GM11168 (cell line): Measurements from ENCODE around the gene AK5.

Source experiments
- in situ Hi-C: fragments of 300-500 bp; cut with MboI; formaldehyde crosslinking; loops from one replicate; pipeline ENCODE4 v1.12.0; 2022; ENCODE audit warnings: low sequenced_read_pairs; ENCODE audit not compliant: unreplicated experiment

AK5 gene

DNA sequence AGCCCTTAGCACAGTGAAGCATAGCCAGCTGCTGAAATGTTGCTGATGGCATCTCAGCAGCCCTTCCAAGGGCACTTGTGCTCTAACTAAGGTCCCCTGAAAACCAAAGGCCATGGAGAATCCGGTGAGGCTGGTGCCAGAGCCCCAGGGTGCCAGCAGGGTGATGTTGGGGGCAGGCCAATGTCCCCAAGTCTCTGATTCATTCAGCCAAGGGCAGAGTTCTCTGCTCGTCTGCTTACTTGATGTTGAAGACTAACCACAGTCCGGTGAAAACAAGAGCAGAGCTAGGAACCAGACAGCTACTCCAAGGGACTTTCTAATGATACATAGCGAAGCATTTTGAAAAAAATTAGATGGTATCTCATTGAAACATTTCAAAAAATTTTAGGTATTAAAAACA, 250.8 kb downstream of the AK5 start:
- in situ Hi-C loops, result loop anchor here (10.0 to 25.0 kb wide), 2 partner anchors 378 to 1370 kb away; no protein-coding TSS in a partner anchor

DNA sequence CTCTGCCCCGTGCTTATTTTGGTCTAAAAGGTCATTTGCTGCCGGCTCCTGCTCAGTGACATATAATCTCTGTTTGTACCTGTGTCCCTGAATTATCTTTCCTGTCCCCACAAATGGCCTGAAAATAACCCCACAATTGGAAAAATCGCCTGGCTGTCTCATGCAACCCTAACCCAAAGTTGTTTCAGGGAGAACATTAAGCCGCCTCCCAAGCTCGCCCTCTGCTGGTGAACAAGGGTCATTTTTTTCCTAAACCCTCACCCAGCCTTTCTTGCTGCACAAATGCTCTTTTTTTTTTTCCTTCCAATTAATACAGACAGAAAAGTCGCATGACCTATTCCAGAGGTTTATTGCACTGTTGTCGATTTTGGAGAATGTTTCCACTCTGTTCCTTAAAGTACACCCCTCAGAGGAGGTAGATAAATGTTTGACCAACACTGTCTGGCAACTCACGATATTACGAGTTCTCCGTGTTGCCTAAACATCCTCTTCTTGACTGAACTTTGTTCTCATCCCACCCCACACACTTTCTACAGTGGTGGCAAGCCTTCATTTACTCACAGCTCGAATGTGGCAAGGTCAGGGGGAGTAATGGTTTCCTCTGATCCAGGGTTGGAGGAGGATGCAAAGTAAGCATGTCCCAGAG, 252.0 kb downstream of the AK5 start:
- in situ Hi-C loops, result loop anchor here (10.0 to 25.0 kb wide), 2 partner anchors 379 to 1371 kb away; no protein-coding TSS in a partner anchor

GRCh38 chr1:77534456-77534855, 252.6 kb downstream of the AK5 start:
- in situ Hi-C loops, result loop anchor here (10.0 to 25.0 kb wide), 2 partner anchors 380 to 1372 kb away; no protein-coding TSS in a partner anchor

GRCh38 chr1:77536813-77537212, 255.0 kb downstream of the AK5 start:
- in situ Hi-C loops, result loop anchor here (10.0 to 25.0 kb wide), 2 partner anchors 382 to 1375 kb away; no protein-coding TSS in a partner anchor

- in situ Hi-C loops, result loop anchor here (10.0 to 25.0 kb wide), 2 partner anchors 384 to 1377 kb away; no protein-coding TSS in a partner anchor
These were observed 257.2 kb downstream of the AK5 start for GRCh38 chr1:77538956-77539518.

- in situ Hi-C loops, result loop anchor here (10.0 to 25.0 kb wide), 2 partner anchors 385 to 1377 kb away; no protein-coding TSS in a partner anchor
These were observed 257.8 kb downstream of the AK5 start for GRCh38 chr1:77539519-77540142.

- in situ Hi-C loops, result loop anchor here (25.0 kb wide), 1 partner anchor 1378 kb away; no protein-coding TSS in a partner anchor
These were observed 258.8 kb downstream of the AK5 start for GRCh38 chr1:77540501-77541161.

GRCh38 chr1:77541162-77541545, 259.3 kb downstream of the AK5 start:
- in situ Hi-C loops, result loop anchor here (25.0 kb wide), 1 partner anchor 1379 kb away; no protein-coding TSS in a partner anchor

DNA sequence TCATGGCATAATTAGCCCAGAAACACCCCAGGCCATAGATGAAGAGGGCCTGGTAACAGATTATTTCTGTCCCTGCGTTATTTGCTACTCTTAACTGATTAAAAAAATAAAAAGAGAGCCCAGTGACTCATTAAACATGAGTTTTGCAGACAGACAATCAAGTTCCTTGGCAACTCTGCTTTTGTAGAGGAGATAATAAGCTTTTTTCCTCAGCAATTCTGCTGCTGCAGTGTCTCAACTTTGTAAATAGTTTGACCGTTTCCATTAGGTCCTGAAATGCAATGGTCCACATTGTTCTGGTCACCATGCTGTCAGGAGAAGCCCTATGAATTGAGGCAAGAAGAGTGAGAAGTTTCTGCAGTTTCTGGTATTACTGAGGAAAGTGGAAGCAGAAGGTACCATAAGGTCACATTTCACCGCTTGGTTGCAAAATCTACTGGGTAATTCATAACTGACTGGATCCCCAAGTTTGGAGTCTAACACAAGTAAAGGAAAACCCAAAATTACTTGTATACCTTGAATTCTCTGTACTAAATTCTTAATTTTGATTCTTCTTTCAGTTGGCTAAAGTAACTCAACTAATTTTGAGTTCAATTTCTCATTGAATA, 261.1 kb downstream of the AK5 start:
- in situ Hi-C loops, result loop anchor here (25.0 kb wide), 1 partner anchor 1381 kb away; no protein-coding TSS in a partner anchor

DNA sequence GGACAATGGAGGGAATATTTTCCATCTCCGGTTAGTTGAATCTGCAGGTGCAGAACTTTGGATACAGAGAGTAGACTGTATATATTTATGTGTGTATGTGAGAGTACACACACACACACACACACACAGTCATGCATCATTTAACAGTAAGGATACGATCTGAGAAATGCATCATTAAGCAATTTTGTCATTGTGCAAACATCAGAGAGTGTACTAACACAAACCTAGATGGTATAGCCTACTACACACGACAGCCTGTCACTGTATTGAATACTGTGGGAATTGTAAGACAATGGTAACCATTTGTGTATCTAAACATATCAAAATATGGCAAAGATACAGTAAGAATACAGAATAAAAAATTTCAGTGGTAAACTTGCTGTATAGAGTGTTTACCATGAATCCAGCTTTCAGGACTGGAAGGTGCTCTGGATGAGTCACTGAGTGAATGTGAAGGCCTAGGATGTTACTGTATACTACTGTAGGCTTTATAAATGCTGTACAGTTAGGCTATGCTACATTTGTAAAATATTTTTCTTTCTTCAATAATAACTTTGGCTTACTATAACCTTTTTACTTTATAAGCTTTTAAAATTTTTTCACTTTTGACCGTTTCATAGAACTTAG, 262.1 kb downstream of the AK5 start:
- in situ Hi-C loops, result loop anchor here (25.0 kb wide), 1 partner anchor 1382 kb away; no protein-coding TSS in a partner anchor

DNA sequence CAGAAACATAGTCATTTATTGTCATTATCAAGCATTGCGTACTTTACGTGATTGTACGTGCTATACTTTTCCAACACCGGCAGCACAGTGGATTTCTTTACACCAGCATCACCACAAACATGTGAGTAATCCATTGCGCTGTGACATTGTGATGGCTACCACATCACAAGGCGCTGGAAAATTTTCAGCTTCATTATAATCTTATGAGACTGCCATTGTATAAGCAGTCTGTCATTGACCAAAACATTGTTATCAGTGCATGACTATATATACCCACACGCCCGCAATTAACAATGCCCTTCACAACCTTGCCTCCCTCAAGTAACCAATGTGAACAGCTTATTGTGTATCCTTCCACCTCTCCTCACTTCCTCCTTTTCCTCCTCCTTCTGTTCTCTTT, 263.0 kb downstream of the AK5 start:
- in situ Hi-C loops, result loop anchor here (25.0 kb wide), 1 partner anchor 1383 kb away; no protein-coding TSS in a partner anchor

GRCh38 chr1:77545970-77546369, 264.2 kb downstream of the AK5 start:
- in situ Hi-C loops, result loop anchor here (25.0 kb wide), 1 partner anchor 1384 kb away; no protein-coding TSS in a partner anchor

DNA sequence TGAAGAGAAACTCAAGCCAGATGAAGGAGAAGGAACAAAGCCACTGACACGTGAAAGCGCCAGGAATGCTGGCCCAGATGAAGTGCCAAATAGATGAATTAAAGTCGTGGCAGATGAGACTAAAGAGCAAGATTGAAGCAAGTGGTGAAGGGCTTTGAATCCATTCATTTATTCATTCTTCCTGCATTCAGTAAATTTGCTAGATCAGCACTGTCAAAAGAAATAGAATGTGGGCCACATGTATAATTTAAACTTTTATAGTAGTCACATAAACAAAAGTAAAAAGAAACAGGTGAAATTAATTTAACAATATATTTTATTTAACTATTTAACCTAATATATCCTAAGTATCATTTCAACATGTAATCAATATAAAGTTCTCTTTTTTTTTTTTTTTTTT, 265.1 kb downstream of the AK5 start:
- in situ Hi-C loops, result loop anchor here (25.0 kb wide), 1 partner anchor 1385 kb away; no protein-coding TSS in a partner anchor

GRCh38 chr1:77548285-77548684, 266.5 kb downstream of the AK5 start:
- in situ Hi-C loops, result loop anchor here (25.0 kb wide), 1 partner anchor 1386 kb away; no protein-coding TSS in a partner anchor

- in situ Hi-C loops, result no loop called here
These were observed 268.3 kb downstream of the AK5 start for GRCh38 chr1:77550135-77550534.

- in situ Hi-C loops, result no loop called here
These were observed 270.8 kb downstream of the AK5 start for GRCh38 chr1:77552626-77553025.

GRCh38 chr1:77553568-77554291, 271.9 kb downstream of the AK5 start:
- in situ Hi-C loops, result no loop called here

- in situ Hi-C loops, result no loop called here
These were observed 274.2 kb downstream of the AK5 start for GRCh38 chr1:77556045-77556444.

DNA sequence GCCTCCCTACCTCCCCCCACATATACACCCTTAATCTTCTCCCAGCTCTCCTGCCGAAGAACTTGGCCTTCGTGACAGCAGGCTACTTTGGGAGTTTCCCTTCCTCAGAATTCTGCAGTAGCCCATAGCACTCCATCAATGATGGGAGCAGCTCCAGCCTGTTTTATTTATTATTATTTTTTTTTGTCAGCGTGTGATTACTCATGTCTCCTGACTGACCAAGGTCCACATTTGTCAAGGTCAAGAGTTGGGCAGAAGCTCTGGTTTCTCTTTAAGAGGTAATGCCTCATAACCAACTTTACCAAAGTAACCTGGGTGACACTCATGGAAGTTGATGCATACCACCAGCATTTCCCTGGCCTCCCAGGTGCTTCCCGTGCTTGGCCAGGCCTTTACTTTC, 275.2 kb downstream of the AK5 start:
- in situ Hi-C loops, result no loop called here
